HG03460 (cell line): ENCODE measurements around the gene SOX12.

Experiments used
- ATAC-seq: cut with Tn5 transposase; IDR thresholded peaks from one replicate; pipeline ENCODE4 v1.9.1; 2021; ENCODE audit not compliant: unreplicated experiment

The SOX12 gene

GRCh38 chr20:325045-325888 is at the start of gene SOX12:
TSS of gene SOX12 (plus strand) at chr20:325552. CDS start at chr20:325925, 373 bp downstream.
- peak; percentile 65 for ATAC-seq

DNA sequence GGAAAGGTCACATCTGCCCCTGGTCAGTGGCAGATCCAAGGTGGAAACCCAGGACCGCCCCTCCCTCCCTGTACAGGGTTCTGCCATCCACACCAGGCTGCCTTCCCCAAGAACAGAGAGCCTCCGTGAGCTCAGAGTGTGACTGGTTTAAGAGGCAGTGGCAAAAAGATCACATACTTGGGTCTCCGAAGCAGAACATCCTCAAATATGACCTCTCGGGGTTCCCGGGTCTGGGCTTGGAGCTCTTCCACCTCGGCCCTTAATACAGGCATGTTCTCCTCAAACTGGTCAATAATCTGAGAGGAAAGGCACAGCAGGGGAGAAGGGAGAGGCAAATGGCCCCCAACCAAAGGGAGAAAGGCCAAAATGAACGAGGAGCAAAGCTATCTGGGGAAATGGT is 49.6 kb upstream of the SOX12 start:
- ATAC-seq: no peak

GRCh38 chr20:276620-277495 is 48.5 kb upstream of the SOX12 start:
- ATAC-seq: no peak

DNA sequence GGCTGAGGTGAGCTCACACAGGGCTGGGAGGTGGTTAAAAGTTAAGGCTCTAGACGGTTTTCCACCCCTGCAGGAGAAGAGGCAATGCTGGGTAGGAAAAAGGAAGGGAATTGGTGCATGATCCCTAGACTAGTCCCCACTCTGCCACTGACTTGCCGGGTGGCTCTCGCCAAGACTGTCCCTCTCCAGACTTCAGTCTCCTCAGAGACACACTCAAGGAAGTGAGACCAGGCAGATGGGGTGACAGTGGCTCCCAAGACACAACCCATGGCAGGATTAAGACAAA is 47.9 kb upstream of the SOX12 start:
- no peak for ATAC-seq

DNA sequence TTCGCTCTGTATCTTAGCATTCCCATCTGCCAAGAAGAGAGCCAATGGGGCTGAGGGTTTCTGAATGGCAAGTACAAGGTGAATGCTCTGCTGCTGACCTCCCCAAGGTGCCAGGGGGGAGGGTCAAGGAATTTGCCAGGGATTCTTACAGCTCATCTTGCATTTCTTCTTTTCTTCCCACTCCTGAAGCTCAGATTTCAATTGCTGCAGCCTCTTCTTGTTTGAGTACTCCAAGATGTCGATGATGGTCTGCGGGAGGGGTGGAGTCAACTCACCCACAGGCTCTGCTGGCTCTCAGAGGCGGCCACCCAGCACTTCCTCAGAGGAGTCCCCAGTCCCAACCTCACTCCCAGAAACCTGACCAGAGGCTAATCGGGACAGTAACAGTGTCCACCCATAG is 47.2 kb upstream of the SOX12 start:
- ATAC-seq: no peak

DNA sequence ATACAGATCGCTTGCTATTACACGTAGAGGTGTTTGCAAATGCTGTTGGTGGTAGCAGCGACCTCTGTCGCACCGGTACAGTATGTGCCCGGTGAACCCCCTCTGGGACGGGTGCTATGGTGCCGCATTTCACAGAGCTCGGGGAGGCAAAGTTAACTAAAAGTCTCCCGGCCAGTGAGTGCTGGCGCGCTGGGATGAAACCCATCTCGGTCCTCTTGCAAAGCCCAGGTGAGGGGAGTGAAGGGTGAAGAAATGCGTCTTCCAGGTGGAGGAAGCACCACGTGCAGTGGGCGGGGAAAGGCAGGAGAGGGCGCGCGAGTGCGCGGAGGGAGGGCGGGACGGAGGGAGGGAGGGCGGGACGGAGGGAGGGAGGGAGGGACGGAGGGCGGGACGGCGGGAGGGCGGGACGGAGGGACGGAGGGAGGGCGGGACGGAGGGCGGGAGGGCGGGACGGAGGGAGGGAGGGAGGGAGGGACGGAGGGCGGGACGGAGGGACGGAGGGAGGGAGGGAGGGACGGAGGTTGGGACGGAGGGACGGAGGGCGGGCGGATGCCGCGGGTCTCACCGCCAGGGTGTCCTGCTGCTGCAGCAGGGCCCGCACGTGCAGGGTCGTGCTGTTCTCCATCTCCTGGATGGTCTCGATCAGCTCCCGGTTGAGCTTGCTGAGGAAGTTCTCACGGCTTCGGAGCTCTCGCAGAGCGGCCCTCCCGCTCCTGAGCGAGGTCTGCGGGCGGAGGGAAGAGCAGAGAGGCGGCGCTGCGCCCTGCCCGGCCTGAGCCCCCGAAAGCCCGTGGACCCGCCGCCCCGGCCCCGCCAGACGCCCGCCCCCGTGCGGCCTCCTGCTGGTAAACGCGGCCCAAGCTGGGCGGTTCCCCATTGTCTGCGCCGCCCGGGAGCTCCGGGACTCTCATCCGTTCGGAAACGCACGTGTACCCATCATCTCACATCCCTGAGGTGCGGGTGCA is 46.5 kb upstream of the SOX12 start:
- ATAC-seq: no peak

GRCh38 chr20:284172-284571 is 41.2 kb upstream of the SOX12 start:
- ATAC-seq: no peak

DNA sequence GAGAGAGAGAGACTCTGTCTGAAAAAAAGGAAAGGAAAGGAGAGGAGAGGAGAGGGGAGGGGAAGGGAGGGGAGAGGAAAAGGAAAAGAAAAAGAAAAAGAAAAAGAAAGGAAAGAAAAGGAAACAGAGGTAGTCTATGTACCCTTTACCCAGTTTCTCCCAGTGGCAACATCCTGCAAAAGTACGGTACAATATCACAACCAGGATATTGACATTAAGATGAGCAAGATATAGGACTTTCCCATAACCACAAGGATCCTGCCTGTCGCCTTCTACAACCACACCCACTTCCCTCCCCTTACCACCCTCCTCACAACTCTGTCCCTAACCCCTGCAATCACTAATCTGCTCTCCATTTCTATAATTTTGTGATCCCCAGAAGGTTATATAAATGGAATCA is 38.8 kb upstream of the SOX12 start:
- ATAC-seq: no peak

GRCh38 chr20:288956-289692 is 36.2 kb upstream of the SOX12 start:
- no peak for ATAC-seq

DNA sequence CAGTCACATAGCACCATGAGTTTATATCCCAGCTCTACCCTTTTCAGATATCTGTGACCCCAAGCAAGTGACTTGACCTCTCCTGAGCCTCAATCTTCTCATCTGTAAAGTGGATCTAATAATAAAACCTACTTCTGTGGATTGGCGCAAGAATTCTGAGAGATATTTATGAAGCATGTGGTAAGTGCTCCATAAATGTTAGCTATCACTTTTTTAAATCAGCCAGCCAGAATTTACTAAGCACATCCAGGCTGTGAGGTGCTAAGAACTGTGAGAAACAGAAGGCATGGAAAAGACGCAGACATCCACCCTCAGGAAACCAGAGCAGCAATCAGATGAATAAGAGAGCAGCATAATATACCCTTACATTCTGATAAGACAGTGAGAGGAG is 35.7 kb upstream of the SOX12 start:
- no peak for ATAC-seq

- ATAC-seq: peak; percentile 76
Observed at GRCh38 chr20:290084-290831, 35.1 kb upstream of the SOX12 start, which contains the start of gene C20orf96. TSS of gene C20orf96 (minus strand) at chr20:290750. CDS start at chr20:290610, 140 bp downstream.

DNA sequence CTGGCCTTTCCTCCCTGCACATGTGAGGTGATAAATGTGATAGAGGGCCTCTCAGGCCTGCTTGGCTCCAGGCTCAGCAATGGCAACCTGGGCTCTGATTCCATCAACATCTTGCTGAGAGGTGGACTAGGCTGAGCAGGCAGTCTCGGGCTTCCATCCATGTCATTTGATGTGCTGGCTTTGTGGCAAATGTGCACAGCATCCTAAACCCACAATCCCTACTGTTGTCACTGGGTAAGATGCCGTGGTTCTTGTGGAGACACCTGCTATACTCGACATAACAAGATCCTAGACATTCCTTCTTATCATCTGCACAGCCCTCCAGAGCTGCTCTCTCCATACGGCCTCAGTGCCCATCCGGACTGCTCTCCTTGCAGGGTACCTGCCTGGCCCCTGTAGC is 30.8 kb upstream of the SOX12 start:
- ATAC-seq: no peak

DNA sequence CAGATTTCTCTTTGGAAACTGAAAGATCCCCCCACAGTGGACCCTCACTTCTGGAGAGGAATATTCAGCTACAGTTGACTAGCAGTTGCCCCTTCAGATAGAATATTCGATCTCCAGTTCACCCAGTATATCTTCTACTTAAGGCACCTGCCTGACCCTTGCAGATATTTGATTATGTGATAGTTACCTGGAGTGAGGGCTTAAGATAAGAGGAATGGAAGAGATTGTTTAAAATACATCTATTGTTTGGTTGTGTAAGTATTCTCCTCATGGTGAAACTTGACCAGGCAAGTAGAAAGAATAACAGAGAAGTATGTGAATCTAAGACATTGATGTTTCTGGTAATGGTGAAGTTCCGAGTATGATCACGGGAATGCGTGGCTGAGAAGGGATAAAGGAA is 29.5 kb upstream of the SOX12 start:
- ATAC-seq: no peak

GRCh38 chr20:297098-297924 is 28.0 kb upstream of the SOX12 start, which contains the start of gene ZCCHC3:
TSS of gene ZCCHC3 (plus strand) at chr20:297570. CDS start at chr20:297587, 17 bp downstream.
- peak; percentile 76 for ATAC-seq

DNA sequence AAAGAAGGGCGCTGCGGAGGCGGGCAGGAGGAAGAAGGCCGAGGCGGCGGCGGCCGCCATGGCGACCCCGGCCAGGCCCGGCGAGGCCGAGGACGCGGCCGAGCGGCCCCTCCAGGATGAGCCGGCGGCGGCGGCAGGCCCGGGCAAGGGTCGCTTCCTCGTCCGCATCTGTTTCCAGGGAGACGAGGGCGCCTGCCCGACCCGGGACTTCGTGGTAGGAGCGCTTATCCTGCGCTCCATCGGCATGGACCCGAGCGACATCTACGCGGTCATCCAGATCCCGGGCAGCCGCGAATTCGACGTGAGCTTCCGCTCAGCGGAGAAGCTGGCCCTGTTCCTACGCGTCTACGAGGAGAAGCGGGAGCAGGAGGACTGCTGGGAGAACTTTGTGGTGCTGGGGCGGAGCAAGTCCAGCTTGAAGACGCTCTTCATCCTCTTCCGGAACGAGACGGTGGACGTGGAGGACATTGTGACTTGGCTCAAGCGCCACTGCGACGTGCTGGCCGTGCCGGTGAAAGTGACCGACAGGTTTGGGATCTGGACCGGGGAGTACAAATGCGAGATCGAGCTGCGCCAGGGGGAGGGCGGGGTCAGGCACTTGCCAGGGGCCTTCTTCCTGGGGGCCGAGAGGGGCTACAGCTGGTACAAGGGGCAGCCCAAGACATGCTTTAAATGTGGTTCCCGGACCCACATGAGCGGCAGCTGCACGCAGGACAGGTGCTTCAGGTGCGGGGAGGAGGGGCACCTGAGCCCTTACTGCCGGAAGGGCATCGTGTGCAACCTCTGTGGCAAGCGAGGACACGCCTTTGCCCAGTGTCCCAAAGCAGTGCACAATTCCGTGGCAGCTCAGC is 27.2 kb upstream of the SOX12 start:
- peak; percentile 22 for ATAC-seq

DNA sequence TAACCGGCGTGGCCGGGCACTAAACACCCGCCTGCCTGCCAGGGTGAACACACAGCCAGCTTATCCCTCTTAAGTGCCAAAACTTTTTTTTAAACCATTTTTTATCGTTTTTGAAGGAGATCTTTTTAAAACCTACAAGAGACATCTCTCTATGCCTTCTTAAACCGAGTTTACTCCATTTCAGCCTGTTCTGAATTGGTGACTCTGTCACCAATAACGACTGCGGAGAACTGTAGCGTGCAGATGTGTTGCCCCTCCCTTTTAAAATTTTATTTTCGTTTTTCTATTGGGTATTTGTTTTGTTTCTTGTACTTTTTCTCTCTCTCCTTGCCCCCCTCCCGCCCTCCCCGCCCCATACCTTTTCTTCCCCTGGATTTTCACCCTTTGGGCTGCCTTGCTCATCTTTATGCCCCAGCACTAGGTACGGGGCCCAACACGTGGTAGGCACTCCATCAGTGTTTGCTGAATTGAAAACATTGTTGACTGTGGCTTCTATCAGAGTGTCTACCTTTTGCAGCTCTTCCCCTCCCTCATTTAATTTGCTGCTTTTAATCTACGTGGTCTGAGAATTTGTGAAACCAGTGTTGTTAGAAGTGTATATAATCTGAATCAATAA is 26.5 kb upstream of the SOX12 start:
- ATAC-seq: no peak

DNA sequence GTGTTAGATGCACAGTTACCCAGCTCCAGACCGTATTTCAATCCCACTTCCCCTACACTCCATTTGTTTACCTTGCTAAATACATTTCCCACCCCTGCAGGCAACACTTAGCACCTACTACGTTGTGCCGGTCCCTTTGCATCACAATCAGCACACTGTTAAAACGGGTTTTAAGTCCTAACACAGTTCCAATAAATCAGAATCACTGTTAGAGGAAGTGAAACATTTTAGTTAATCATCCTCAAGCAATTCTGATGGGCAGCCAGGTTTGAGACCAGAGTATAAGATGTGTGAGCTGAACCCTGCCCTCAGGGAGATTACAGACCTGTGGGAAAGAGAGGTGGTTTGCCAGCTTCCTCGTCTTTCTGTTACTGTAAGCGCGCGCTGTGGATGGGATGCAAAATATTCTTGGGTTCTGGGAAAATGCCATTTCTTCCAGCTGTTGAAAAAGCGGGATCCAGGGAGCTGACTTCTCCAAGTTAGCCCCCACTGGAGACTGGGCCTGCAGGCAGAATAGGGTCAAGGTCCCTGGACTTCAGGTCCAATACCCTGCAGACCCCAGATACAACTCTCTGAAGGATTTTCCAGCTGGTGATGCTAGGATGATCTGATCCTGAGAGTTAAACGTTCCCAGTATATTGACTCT is 24.9 kb upstream of the SOX12 start:
- no peak for ATAC-seq
